HG02840 (cell line): ENCODE results near the gene RAB40C.
A peak's percentile ranks its signal among the peaks of the same experiment; 100 is the strongest.

ENCODE experiments used
- ATAC-seq: cut with Tn5 transposase; IDR thresholded peaks from one replicate; pipeline ENCODE4 v1.9.1; 2021; ENCODE audit warnings: mild to moderate bottlenecking, moderate library complexity, moderate number of reproducible peaks; ENCODE audit not compliant: unreplicated experiment, low FRiP score

RAB40C gene

DNA sequence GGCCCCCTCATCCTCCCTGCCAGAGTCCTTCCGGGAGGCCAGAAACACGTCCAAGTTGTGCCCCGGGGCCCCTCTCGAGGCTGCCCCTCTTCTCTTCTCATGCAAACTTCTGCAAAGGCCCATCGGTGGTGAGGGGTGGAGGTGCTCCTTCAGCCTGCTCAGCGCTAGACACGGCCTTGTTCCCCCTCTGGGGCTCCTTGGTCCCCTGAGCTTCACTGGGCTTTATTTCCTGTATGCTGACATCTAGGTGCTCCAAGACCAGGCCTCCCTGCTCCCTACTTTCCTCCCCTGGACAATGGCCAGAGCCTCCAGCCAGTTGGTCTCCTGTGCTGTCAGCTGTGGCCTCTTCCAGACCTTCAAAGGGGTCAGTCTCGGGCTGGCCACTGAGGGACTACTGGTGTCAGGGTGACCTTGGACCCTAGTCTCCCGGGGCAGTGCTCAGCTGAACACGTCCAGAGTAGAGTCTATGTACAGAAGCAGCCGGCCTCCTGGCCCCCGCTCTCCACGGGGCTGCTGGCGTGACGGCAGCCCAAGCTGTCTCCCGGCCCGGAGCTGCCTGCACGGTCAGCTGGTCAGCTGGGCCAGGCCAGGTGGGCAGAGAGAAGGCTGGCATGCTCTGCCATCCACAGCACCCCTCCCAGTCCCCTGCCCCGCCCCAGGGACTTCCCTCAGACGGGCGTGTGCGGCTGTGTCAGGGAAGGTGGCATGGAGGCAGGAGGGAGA, 31.4 kb upstream of the RAB40C start:
- ATAC-seq = no peak

DNA sequence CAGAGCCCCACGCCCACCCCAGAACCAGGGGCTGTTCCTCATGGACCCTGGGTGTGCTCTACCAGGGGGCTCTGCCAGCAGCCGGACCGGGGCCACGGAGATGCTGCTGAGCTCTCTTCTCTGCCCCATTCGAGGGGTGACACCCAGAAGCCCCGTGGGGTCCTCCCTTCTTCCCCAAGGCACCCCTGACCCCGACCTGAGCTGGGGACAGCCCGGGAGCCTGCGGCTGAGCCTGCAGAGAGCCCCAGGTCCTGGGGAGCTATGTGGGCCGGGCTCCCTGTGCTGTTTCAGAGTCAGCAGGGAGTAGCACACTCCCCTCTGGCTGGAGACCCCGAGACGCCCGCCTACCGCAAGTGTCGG, 30.9 kb upstream of the RAB40C start:
- ATAC-seq = no peak

DNA sequence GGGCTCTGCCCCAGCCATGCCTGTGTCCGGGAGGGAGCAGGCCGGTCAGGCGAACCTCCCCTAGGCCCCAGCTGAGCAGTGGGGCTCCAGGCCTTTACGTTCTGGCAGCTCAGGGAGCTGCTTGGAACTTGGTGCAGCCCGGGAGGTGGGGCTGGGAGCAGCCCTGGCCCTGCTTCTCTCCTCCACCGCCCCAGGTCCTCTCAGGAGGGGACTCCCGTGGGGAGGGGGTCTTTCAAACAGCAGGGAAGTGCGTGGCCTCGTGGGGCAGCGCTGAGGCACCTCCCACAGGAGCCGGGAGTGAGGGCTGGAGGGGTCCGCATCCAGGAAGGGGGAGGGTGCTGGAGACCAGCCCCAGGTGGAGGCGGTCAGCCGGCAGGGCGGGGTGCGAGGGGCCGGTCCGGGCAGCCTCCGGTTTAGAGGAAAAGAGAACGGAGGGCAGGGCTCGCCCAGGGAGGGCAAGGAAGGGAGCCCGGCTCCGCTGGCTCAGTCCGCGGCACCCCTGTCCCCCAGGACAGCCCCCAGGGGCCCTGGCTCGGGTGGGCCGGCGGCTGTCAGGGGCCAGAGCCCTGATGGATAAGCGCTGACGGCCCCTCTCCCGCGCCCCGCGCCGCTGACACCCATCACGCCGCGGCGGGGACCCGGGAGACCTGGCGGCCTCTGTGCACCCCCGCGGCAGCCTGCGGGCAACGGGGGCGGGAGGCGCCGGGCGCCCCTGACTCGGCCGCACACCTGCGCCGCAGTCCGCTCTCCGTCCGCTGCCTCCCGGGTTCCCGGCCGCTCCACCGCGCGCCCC, 30.3 kb upstream of the RAB40C start:
- ATAC-seq = no peak

DNA sequence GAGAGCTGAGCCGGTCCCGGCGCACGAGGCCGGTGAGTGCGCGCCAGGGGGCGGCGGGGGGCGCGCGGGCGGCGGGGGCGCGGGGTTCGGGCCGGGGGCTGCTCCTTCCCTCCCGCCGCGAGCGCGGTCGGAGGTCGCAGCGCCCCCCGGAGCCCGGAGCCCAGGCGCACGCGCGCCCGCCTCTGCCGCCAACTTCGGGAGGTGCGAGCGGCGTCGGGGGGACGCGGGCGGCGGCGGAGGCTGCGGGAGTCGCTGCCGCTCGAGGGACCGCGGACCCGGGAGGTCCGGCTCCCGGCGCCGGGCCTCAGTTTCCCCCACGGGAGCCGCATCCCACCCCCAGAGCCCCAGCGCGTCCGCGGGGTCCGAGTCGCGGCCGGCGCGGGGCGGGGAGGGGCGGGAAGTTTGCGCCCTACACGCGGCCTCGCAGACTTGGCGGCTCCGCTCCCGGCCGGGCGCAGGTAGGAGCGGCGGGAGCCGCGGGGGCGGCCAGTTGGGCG, 29.6 kb upstream of the RAB40C start, which contains the start of gene PRR35:
Gene PRR35, plus strand, starts transcription at position 191 of the 497 bp plus-strand sequence. CDS start 2,901 bp downstream, outside the sequence.
- no peak for ATAC-seq

DNA sequence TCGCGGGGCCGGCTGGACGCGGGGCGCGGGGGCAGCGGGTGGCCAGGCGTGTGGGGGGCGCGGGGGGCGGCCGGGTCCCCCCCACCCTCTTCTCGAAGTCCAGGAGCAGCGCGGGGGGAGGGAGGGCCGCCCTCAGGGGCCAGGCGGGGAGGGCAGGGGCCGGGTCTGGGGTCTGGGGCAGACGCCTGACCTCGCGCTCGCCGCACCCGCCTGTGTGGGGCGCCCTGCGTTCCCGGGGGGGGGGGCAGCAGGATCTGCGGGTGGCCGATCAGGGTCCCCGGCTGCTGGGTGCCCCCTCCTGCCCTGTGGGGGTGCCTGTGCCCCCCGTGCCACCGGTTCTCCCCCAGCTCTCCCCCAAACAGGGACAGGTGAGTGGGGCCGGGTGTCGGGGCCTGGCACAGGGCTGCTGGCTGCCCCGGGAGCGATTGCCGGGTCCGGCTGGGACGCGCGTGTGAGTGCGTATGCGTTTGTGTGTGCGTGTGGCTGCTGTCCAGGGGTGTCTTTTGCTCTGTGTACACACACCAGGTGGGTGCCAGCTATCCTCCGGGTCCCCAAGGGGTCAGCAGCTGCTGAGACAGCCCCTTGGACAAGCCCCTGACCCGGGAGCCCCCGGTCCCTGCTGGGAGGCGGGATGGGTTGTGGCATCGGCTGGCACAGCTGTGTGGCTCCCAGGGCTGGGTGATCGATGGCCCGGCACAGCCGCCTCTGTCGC, 29.0 kb upstream of the RAB40C start:
- ATAC-seq = no peak

DNA sequence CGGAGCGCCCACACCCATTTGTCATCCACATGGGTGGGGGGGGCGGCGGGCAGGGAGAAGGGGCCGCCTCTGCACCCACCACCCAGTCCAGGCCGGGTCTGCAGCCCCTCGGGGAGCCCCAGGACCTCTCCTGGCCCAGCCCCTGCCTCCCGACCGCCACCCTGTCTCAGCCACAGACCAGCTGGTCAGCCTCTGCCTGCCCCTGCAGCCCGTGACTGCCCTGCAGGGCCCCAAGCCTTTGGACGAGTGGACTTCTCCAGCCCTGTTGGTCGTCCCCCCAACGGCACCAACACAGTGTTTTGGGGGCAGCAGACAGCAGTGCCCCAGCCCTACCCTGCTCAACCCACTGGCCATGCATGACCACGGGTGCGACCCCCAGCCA, 28.5 kb upstream of the RAB40C start:
- no peak for ATAC-seq

DNA sequence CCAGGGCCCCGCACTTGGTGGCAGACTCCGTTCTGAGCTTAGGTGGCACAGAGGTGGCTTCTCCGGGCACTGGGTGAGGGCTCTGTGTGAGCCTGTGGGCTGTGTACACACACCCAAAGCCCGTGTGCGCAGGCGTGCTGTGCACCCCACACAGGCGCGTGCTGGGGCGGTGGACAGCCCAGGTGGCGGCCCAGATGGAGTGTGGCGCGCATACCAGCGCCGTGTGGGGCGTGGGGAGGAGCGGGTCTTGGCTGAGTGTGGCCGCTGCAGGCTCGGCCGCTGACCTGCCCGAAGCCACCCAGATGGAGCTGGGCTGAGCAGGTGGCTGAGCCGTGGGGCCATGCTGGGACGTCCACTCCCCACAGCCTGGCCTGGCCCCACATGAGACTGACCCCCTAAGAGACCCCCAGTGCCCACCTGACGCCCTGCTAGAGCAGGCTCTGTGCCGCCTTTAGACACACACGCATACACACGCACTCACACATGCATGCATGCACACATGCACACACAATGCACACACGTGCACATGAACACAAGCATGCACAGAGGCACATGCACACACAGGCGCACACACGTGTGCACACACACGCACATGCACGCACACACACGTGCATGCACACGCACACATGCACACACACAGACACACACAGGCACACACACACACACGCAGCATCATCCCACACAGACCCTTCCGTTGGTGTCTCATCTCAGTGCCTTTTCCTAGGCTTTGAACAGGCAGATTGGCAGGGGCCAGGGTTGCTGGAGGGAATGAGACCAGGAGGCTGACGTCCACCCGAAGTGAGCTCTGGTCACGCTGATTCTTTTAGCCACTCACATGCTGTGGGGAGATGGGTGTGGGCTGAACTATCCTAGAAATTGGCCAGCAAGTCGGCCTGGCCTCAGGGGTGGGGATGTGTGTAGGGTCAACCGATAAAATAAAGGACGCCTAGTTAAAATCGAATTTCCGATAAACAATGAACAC, 27.6 kb upstream of the RAB40C start:
- ATAC-seq = no peak

DNA sequence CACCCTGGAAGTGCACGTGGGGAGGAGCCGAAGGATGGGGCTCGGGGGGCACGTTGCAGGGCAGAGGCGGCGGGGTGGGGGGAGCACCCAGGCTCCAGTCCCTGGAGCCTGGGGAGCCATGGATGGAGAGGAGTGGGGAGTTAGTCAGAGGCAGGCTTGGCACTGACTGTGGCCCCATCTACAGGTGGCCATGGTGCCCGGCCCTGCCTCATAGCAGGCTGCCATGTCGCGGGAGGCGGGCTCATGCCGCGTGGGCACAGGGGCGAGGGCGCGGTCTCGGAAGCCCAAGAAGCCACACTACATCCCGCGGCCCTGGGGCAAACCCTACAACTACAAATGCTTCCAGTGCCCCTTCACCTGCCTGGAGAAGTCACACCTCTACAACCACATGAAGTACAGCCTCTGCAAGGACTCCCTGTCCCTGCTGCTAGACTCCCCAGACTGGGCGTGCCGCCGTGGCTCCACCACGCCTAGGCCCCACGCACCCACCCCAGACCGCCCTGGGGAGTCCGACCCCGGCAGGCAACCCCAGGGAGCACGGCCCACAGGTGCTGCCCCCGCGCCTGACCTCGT, 26.7 kb upstream of the RAB40C start:
- ATAC-seq = no peak

DNA sequence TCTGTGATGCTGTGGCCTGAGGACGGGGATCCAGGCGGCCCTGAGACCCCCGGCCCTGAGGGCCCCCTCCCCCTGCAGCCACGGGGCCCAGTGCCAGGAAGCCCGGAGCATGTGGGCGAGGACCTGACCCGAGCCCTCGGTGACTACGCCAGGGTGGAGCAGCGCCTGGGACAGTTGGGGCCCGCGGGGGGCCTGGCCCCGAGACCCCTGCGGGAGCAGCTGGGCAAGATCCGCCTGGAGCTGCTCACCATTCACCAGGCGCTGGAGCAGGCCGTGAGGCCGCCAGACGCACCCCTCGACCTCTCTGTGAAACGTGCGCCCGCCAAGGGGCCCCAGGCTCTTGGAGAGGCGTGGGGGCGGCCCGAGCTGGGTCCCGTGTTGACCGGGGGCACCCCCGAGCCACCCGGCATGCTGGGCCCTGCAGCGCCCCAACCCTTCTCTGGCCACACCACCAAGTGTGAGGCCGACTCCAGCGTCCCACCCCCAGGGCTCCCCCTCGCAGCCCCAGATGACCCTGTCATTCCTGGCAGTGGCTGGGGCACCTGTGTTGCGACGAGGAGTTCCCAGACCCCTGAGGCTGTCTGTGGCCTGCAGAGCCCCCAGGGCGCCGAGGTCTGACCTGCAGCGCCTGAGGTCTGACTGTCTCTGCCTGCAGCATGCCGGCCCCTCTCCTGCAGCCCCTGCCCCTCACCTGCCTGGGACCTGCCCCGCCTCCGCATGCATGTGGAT, 25.0 kb upstream of the RAB40C start:
- no peak for ATAC-seq

DNA sequence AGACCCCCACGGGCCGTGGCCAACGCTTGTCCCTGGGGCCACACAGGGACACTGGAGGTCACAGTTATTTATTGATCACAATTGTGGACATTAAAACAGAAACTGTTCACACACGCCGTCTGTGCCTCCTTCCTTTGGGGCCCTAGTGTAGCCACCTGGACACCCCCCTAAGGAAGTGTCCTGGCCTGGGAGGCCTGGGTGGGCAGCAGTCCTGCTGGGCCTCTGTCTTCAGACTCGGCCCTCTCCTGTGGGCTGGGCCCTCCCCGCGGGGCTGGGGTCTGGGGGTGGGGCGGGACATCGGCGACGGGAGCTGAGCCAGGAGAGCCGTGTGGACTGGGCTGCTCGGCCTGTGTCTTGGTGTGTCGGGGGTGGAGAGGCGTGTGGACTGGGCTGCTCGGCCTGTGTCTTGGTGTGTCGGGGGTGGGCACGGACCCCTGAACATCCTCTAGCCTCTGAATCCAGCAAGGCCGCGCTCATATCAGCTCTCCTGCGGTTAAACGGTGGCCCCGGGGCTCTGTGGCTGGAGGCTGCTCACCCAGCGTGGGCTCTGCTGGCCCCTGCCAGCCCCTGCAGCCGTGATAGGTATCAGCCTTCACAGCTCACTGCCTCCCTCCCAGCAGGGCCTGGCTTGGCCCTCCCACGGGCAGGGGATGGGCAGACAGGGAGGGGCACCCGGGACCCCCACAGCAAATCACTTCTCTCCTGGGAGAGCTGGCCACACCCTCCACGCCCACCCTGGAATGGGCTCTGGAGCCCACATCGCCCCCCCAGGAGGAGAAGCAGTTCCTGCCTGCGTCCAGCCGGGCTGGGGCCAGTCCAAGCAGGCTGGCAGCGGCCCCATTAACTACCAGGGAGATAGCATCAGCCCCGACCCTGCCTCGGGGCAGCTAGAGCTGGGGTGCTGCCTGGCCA, 24.2 kb upstream of the RAB40C start:
- ATAC-seq = no peak

DNA sequence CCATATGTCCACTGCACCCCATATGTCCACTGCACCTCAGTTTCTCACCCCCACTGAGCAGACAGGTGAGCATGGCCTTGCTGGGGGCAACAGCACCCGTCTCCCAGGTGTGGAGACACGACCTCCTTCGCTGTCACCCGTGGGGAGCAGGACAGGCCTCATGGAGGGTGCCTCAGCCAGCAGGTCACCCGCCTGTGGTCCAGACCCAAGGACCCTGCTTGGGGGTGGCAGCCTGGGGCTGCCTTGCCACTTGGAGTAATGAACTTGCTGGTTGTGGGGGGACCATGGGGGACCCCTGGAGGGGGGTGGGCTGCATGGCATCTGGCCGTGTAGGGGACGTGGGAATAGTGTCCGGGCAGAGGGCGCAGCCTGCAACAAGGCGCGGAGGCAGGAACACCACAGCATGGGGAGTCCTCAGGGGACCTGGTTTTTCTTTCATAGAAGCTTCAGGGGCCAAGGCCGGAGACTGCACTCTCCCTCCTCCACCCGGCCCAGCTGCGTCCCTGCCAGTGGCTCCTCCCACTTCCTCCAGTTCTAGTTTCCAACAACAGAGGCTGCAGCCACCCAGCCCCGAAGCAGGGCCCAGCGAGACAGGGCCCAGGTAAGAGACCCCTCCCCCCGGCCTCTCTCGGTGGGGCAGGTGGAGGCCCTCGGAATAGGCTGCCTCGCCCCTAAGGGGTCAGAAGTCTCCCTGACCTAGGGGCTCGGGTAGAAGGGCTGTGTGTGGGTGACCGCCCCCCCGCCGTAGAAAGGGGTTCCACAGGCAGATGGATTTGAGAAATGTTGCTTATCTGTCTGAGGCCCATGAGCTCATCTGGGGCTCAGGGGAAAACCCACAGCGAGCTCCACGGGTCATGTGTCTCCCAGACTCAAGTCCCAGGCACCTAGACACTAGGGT, 23.1 kb upstream of the RAB40C start, which contains the start of gene NHLRC4:
Gene NHLRC4, plus strand, starts transcription at position 531 of the 898 bp plus-strand sequence. CDS start 1,043 bp downstream, outside the sequence.
- peak; percentile 40 for ATAC-seq

DNA sequence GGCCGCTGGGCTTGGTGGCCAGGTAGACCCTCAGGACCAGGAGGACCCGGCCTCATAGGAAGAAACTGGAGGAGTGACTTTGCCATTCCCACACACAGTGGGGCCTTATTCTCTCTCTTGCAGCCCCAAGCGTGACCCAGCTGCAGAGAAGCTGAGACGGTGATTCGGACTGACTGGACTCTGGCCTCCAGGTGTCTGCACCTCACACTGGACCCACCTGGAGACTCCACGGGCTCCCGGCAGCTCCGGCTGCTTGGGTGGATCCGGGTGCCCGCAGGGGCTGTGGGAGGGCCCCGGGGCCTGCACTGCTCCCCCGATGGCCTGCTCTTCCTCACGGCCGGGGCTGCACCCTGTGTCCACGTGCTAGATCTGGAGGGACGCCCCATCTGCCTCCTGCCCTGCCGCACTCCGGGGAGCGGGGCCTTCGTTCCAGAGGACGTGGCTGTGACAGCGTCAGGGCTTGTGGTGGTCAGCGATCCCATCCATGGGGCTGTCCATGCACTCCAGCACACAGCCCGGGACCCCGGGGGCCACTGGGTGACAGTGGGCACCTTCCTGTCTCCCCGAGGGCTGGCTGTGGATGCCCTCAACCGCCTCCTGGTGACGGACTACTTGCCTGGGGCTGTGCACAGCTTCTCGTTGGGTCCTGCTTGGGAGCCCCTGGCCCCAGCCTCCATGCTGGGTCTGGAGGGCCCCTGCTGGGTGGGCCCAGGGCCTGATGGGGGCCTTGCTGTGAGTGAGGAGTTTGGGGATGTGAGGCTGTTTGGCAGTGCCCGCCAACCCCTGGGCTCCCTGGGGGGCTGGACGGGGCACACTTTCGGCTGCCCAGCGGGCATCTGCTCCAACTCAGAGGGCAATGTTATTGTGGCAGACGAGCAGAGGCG, 22.3 kb upstream of the RAB40C start:
- ATAC-seq = no peak

DNA sequence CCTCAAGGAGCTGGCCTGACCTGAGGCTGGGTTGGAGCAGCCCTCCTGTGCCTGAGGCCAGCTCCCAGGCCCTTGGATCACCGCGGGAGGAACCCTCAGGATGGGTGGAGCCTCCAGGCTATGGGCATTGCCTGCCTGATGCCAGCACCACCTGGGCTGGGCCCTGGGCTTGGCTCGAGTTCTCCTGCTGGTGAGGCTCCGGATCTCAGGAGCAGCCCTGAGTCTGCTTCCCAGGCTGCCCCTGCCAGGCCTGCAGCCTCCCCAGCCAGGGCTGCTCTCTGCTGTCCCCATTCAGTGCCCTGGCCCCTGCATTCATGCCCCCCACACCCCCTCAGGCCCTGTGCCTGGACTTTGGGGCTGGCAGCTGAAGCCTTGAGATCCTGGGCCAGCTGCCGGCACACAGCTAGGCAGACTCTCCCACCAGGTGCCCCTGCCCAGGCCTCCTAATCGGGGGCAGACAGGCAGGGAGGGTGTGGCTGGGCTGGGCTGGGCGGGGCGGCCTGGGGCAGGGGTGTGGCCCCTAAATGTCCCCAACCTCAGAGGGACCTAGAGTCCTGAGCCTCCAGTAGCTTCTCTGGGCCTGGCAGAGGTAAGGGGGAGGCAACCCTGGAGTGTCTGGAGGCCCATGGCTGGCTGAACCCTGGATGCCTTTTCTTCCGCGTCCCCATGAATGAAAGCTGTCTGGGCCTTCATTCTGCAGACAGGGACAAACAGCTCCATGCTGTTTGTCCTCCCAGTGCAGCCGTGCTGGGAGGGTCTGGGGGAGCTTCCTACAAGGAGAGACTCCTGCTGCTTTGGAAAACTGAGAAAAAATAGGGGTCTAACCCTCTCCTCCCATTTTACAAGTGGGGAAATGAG, 21.2 kb upstream of the RAB40C start:
- ATAC-seq = no peak

DNA sequence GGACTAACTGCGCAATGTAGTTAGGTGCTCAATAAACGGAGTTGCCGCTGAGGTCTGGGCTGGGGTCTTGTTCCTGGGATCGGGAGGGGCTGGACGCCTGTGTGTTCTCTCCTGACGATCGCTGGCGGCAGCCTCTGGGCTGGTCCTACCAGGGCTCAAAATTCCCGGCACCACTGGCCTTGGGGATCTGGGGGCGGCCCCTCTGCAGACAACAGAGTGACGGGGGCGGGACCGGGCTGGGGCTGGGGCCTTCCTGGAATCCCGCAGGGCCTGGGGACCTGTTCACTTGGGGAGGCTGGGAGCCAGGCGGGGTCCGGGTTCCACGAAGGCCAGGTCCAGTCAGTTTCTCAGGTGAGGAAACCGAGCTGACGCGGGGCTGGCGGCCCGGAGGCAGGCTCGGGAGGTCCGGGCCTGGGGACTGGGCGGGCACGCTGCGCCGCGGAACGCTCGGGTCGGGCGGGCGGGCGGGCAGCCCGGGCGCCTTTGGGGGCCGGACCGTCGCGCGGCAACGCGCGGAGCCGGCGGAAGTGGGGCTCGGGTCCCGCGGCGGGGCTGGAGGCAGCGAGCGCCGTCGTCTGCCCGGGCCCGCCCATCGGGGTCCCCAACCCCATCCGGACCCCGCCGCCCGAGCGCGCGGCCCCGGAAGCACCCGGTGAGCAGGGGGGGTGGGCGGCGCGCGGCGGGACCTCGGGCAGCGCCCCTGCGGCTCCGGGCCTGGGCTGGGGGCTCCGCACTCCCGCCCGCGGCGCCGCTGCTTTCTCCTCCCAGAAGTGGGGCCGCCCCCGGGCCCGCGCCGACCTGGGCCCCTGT, 20.2 kb upstream of the RAB40C start, which contains the start of gene PIGQ:
Gene PIGQ, plus strand, starts transcription at position 524 of the 810 bp plus-strand sequence. CDS start 4,107 bp downstream, outside the sequence.
- ATAC-seq = no peak
